Measurements from ENCODE around the gene ZBTB37. TPM values are rescaled to one million over a fixed set of nuclear protein-coding genes. Genes with fewer than 3 reads are reported as not detected.
"Not testable (repeated sequence)": the region's sequence is repeated elsewhere in the genome, so short reads cannot be mapped to it uniquely, and the experiment has no call there.

The ZBTB37 gene
- total and polyA plus RNA-seq, 5 experiments from 2014 or later = 1.9 to 28.8 (median 2.1) TPM

DNA sequence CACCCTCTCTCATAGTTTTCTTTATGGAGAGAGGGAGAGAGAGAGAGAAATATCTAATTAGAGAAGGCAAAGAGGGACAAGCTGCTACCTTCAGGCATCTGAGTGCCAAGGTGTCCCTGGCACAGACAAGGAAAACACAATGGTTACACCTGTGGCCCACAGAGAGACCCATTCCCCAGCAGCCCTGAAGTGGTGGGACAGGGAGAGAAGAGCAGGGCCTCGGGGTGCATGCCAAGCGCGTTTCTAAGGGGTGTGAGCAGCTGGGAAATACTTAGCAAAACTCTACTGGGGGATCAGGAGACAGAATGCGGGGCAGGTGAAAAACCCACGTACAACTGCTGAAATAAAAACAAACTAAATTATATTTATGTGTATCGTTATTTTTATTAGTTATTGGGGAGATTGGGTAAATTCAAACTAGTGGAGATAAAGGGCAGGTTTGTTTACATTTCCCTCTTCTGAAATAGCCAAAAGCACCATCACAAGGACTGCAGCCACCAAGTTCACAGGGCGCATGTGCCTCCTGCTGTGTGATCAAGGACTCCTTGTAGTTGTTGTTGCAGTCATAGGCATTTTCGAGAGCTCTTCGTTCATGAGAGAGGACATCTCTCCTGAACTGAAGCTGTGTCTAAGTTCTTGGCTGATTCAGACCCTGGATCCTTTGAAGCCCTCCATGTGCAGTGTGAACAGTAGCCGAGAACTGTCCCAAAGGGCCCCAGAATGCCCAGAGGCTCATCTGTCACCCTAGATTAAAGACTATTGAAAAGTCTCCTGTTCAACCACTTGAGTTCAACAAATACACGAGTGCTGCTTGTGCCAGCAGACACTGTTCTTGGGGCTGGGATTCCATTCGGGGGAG is 49.7 kb downstream of the ZBTB37 start:
- no peak for ATAC-seq
- H3K36me3 Mint-ChIP-seq = no peaks in the 10 kb centered on the region
- POLR2A ChIA-PET = no interaction called here
- no peak overlapping the region for H3K27ac Mint-ChIP-seq
- no peaks in the 10 kb centered on the region for H3K27me3 Mint-ChIP-seq
- H3K4me3 Mint-ChIP-seq = no peak overlapping the region
- H3K4me1 Mint-ChIP-seq = no peaks in the 10 kb centered on the region
- H3K9me3 Mint-ChIP-seq = no peaks in the 10 kb centered on the region
- DNase-seq = no peak

DNA sequence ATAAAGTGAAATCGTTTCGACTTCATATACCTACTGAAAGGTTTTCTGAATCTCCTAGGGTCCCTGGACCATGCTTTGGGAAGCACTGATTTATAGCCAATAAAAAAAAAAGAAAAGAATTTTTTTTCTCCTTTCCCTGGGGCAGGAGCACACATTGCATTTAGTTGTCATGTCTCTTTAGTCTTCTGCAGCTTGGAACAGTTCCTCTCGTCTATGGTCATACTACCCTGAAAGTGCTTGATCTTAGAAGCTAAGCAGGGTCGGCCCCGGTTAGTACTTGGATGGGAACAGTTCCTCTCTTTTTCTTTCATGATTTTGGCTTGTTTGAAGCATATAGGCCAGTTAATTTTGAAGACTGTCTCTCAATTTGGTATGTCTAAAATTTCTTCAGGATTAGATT is 52.7 kb downstream of the ZBTB37 start:
- no peak overlapping the region for H3K4me3 Mint-ChIP-seq
- no peaks in the 10 kb centered on the region for H3K4me1 Mint-ChIP-seq
- ATAC-seq (no peak), DNase-seq (no peak)
- no peaks in the 10 kb centered on the region for H3K27me3 Mint-ChIP-seq
- H3K27ac Mint-ChIP-seq = peak overlapping the region in 1 of 10 donors; percentile 31
- POLR2A ChIA-PET = no interaction called here
- no peaks in the 10 kb centered on the region for H3K36me3 Mint-ChIP-seq
- no peaks in the 10 kb centered on the region for H3K9me3 Mint-ChIP-seq

DNA sequence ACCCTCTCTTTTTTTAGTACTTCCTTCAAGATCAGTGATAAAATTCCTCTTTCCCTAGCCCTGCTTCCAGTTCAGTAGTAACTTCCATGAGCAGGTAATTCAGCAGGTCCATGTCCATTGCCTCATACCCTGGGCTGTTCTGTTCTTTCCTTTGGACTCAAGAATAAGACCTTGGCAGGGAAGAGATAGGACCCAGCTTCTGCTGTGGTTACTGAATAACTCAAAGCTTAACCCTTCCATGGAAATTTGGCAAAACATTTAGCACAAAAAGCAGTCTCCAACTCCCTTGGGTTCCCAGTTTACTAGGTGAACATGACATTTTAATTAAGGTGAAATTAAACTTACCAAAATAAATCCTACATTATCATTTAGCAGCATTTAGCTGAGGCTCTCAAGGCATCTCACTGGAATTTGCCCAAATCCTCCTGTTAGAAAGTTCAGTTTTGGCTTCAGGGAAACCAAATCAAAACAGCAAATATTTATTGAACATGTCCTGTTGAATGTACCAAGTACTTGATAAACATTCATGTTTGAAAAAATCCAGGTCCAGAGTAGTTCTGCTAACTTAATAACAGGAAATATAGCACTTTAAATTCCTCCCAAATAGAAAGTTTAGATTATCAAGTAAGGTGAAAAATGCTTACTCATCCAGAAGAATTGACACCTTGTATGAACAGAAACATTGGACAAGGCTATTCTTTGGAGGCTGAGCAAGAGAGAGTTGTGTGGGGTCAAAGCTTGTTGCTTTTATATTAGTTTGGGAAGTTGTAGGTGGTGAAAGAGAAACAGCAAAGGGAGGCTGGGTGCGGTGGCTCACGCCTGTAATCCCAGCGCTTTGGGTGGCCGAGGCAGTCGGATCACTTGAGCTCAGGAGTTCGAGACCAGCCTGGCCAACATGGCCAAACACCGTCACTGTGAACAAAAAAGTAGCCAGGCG is 57.4 kb downstream of the ZBTB37 start:
- H3K9me3 Mint-ChIP-seq = no peaks in the 10 kb centered on the region
- no peaks in the 10 kb centered on the region for H3K27me3 Mint-ChIP-seq
- no peak for ATAC-seq
- H3K4me1 Mint-ChIP-seq = peaks cover 0 to 2% (median 1%) of the 10 kb centered on the region in 4 donors
- H3K4me3 Mint-ChIP-seq = no peak overlapping the region
- no peak for DNase-seq
- H3K36me3 Mint-ChIP-seq = peaks cover 0 to 2% (median 0%) of the 10 kb centered on the region in 3 donors
- POLR2A ChIA-PET = no interaction called here
- H3K27ac Mint-ChIP-seq = no peak overlapping the region

DNA sequence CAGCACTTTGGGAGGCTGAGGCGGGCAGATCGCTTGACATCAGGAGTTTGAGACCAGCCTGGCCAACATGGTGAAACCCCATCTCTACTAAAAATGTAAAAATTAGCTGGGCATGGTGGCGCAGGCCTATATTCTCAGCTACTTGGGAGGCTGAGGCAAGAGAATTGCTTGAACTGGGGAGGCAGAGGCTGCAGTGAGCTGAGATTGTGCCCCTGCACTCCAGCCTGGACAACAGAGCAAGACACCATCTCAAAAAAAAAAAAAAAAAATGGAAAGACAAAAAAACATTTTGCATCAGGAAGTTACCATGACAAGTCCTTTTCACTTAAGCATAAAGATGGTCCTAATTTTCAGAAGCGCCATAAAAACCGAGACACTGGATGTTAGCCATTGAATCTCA is 62.4 kb downstream of the ZBTB37 start:
- POLR2A ChIA-PET, H3K4me1 Mint-ChIP-seq, DNase-seq, H3K4me3 Mint-ChIP-seq, H3K27me3 Mint-ChIP-seq, H3K9me3 Mint-ChIP-seq, H3K27ac Mint-ChIP-seq, ATAC-seq: not testable (repeated sequence)
- peaks cover 0 to 31% (median 6%) of the 10 kb centered on the region in 3 donors for H3K36me3 Mint-ChIP-seq

GRCh38 chr1:173934440-173934839 is 66.3 kb downstream of the ZBTB37 start:
- POLR2A ChIA-PET = no interaction called here

GRCh38 chr1:173937062-173937461 is 68.9 kb downstream of the ZBTB37 start:
- ATAC-seq (no peak), DNase-seq (no peak)
- no peaks in the 10 kb centered on the region for H3K4me1 Mint-ChIP-seq
- no peaks in the 10 kb centered on the region for H3K9me3 Mint-ChIP-seq
- H3K36me3 Mint-ChIP-seq = peaks cover 4 to 87% (median 18%) of the 10 kb centered on the region in 3 donors
- H3K27ac Mint-ChIP-seq = peak overlapping the region in 1 of 10 donors; percentile 15
- H3K4me3 Mint-ChIP-seq = no peak overlapping the region
- POLR2A ChIA-PET = interaction anchor here (0.6 kb wide), 2 partner anchors 73 to 497 kb away, joined by 3 to 4 read pairs; no protein-coding TSS in a partner anchor
- H3K27me3 Mint-ChIP-seq = no peaks in the 10 kb centered on the region

More at GRCh38 chr1:173934440-173934839, 66.3 kb downstream of the ZBTB37 start:
- ATAC-seq = no peak
- H3K27me3 Mint-ChIP-seq = no peaks in the 10 kb centered on the region
- no peaks in the 10 kb centered on the region for H3K9me3 Mint-ChIP-seq
- H3K4me3 Mint-ChIP-seq = no peak overlapping the region
- no peaks in the 10 kb centered on the region for H3K4me1 Mint-ChIP-seq
- H3K36me3 Mint-ChIP-seq = peaks cover 0 to 67% (median 11%) of the 10 kb centered on the region in 3 donors
- DNase-seq = no peak
- peak overlapping the region in 7 of 10 donors; percentile 1 to 73 (median 61) for H3K27ac Mint-ChIP-seq

DNA sequence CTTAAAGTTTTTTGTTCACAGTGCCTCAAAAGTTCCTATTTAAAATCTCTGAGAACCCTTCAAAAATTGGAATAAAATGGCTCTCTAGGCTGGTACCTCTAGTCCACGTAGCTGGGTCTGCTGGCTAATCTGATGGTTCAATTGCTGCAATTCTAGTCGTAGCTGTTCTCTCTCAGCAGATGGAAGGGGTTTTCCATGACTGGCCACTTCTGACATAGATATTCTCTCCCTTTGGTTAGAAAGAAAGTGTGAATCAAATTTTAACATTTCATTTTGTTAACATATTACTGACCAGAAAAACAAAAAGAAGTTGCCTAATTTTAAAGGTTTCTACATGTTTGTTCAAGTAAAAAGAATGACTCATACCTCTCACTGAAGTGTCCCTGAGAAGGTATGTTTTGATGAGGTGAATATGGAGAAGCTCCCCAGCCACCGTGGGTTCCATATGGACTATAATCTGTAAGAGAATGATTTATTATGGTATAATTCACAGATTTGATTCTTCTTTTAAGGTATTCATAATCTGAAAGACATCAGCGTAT is 78.3 kb downstream of the ZBTB37 start:
- H3K36me3 Mint-ChIP-seq = peaks cover 0 to 90% (median 24%) of the 10 kb centered on the region in 3 donors
- H3K9me3 Mint-ChIP-seq = no peaks in the 10 kb centered on the region
- no peak for ATAC-seq
- H3K4me1 Mint-ChIP-seq = peaks cover 0 to 3% (median 0%) of the 10 kb centered on the region in 4 donors
- POLR2A ChIA-PET = interaction anchor here (0.7 kb wide), 2 partner anchors 48 to 527 kb away, joined by 3 read pairs; no protein-coding TSS in a partner anchor
- peak overlapping the region in 4 of 10 donors; percentile 15 to 71 (median 33) for H3K27ac Mint-ChIP-seq
- no peak for DNase-seq
- no peak overlapping the region for H3K4me3 Mint-ChIP-seq
- no peaks in the 10 kb centered on the region for H3K27me3 Mint-ChIP-seq

- peak overlapping the region in 2 of 10 donors; percentile 35 to 77 for H3K27ac Mint-ChIP-seq
- H3K4me3 Mint-ChIP-seq = no peak overlapping the region
- no peak for DNase-seq
- peaks cover 0 to 6% (median 3%) of the 10 kb centered on the region in 4 donors for H3K4me1 Mint-ChIP-seq
- H3K9me3 Mint-ChIP-seq = no peaks in the 10 kb centered on the region
- no peak for ATAC-seq
- POLR2A ChIA-PET = no interaction called here
- no peaks in the 10 kb centered on the region for H3K27me3 Mint-ChIP-seq
- peaks cover 0 to 89% (median 15%) of the 10 kb centered on the region in 3 donors for H3K36me3 Mint-ChIP-seq
Measured at GRCh38 chr1:173948594-173948993, 80.4 kb downstream of the ZBTB37 start.

Other genes starting within 250 kb of the ZBTB37 start
- not detected for gene TEX50, start 233.0 kb upstream of the ZBTB37 start, total RNA-seq
- gene TEX50, start 233.0 kb upstream of the ZBTB37 start, polyA plus RNA-seq = not detected
- not detected for gene ANKRD45, start 198.5 kb upstream of the ZBTB37 start, total RNA-seq
- not detected for gene ANKRD45, start 198.5 kb upstream of the ZBTB37 start, polyA plus RNA-seq
- gene KLHL20, start 153.4 kb upstream of the ZBTB37 start, total RNA-seq = 10 to 100 TPM; 34.5 to 40.8 TPM
- gene KLHL20, start 153.4 kb upstream of the ZBTB37 start, polyA plus RNA-seq = 10 to 100 TPM; 21.1 to 27.1 (median 21.9) TPM
- 10 to 100 TPM; 12.6 TPM for gene DARS2, start 43.7 kb upstream of the ZBTB37 start, total RNA-seq
- gene DARS2, start 43.7 kb upstream of the ZBTB37 start, polyA plus RNA-seq = 10 to 100 TPM in 1 of 3 donors, 1 to 10 TPM in 2; 6.7 to 12.1 (median 7.3) TPM
- gene CENPL, start 43.5 kb upstream of the ZBTB37 start, total RNA-seq = 10 to 100 TPM; 14.2 to 16.6 TPM
- 1 to 10 TPM; 4.4 to 9.2 (median 7.0) TPM for gene CENPL, start 43.5 kb upstream of the ZBTB37 start, polyA plus RNA-seq
- gene GAS5, start 391 bp upstream of the ZBTB37 start, total RNA-seq = 1,000 to 10,000 TPM; 1,055 to 1,075 TPM
- gene GAS5, start 391 bp upstream of the ZBTB37 start, polyA plus RNA-seq = 100 to 1,000 TPM; 503 to 660 (median 547) TPM
- gene SERPINC1, start 48.9 kb downstream of the ZBTB37 start, total RNA-seq = under 1 TPM in 1 of 2 experiments, not detected in 1; 0.44 TPM
- gene SERPINC1, start 48.9 kb downstream of the ZBTB37 start, polyA plus RNA-seq = under 1 TPM in 1 of 3 donors, not detected in 2; 0.80 TPM
- gene RC3H1, start 154.0 kb downstream of the ZBTB37 start, total RNA-seq = 10 to 100 TPM; 52.9 to 56.8 TPM
- 1 to 10 TPM; 5.1 to 7.2 (median 5.2) TPM for gene RC3H1, start 154.0 kb downstream of the ZBTB37 start, polyA plus RNA-seq

Measured in naive thymus-derived CD8-positive, alpha-beta T cell (primary cell).